ENCODE data around the gene DUSP8.

DNA sequence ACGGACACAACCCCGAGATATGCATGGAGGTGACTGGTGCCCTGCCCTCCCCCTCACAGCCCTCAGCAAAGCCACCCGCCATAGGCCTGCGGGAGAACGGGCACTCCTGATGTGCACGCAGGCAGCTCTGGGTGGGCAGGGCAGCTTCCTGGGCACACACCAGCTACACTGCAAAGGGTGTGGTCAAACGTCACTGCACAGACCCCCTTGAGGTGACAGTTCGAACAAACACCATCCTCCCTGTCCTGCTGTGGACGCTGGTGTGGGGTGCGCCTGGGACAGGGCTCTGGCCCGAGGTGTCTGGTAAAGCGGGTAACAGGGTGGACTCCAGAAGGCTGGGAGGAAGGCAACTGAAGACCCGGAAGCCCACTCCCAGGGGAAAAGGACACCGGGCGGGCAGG is 63.6 kb downstream of the DUSP8 start:
- TF ChIP-seq POLR2A (IDR thresholded peaks at IDR 0.05): no peak
- TF ChIP-seq, protein P1, sequence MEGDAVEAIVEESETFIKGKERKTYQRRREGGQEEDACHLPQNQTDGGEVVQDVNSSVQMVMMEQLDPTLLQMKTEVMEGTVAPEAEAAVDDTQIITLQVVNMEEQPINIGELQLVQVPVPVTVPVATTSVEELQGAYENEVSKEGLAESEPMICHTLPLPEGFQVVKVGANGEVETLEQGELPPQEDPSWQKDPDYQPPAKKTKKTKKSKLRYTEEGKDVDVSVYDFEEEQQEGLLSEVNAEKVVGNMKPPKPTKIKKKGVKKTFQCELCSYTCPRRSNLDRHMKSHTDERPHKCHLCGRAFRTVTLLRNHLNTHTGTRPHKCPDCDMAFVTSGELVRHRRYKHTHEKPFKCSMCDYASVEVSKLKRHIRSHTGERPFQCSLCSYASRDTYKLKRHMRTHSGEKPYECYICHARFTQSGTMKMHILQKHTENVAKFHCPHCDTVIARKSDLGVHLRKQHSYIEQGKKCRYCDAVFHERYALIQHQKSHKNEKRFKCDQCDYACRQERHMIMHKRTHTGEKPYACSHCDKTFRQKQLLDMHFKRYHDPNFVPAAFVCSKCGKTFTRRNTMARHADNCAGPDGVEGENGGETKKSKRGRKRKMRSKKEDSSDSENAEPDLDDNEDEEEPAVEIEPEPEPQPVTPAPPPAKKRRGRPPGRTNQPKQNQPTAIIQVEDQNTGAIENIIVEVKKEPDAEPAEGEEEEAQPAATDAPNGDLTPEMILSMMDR (IDR thresholded peaks at IDR 0.05): no peak

All from sigmoid colon (tissue), 3 donors.